ENCODE measurements around the gene ARID5B. TPM values are rescaled to one million over a fixed set of nuclear protein-coding genes. Genes with fewer than 3 reads are reported as not detected.

The ARID5B gene
- total and polyA plus RNA-seq, 2 of the 4 experiments (the other 2 are of a cell fraction) = 41.0 to 125 TPM

GRCh38 chr10:61993711-61994401 lies 92.4 kb downstream of the ARID5B start:
- Histone ChIP-seq H3K9ac (ENCODE audit: low read depth, low read length) (no peak overlapping the region), H3K18ac (ENCODE audit: low read depth, low read length) (0 out of 2 replicates have a peak overlapping the region, but pooled peaks have one; percentile 71), H3K9me1 (ENCODE audit: insufficient read depth, low read length) (peaks cover 18% of the 10 kb centered on the region), H3K27ac (ENCODE audit: insufficient read depth, low read length) (peak overlapping the region; percentile 61; the same call in 1 of the 2 replicates), H2BK15ac (ENCODE audit: low read depth, low read length) (no peak overlapping the region), H4K5ac (ENCODE audit: low read depth, low read length) (no peak overlapping the region), H3K9me3 (ENCODE audit: control insufficient read depth, insufficient read depth, low read length) (no peaks in the 10 kb centered on the region), H4K91ac (ENCODE audit: insufficient read depth, low read depth, low read length) (no peak overlapping the region), H3K27me3 (ENCODE audit: control insufficient read depth, insufficient read depth, low read length) (no peaks in the 10 kb centered on the region), H3K36me3 (ENCODE audit: control insufficient read depth, insufficient read depth, low read length) (peaks cover 10% of the 10 kb centered on the region), H2AK9ac (replicated peaks; ENCODE audit: low read depth, low read length, poor library complexity) (no peak overlapping the region), H2AFZ (replicated peaks; ENCODE audit: low read length, poor library complexity) (no peak overlapping the region), H3K56ac (ENCODE audit: extremely low read depth, insufficient read depth, low read length) (no peak overlapping the region), H3K4me3 (ENCODE audit: insufficient read depth, low read depth, low read length) (no peak overlapping the region), H3K23ac (ENCODE audit: low read depth, low read length) (no peak overlapping the region), H4K8ac (ENCODE audit: low read depth in 2 of 2, low read length in 2 of 2) (no peak overlapping the region), H3K4ac (ENCODE audit: low read depth, low read length) (no peak overlapping the region), H3K4me1 (ENCODE audit: control insufficient read depth, insufficient read depth, low read length) (peaks cover 11% of the 10 kb centered on the region), H2BK5ac (ENCODE audit: low read depth, low read length, poor library complexity, severe bottlenecking) (peak overlapping the region; percentile 95), H3K79me1 (ENCODE audit: low read depth in 1 of 2, low read length in 2 of 2) (peaks cover 37 to 72% of the 10 kb centered on the region in 2 experiments), H4K20me1 (ENCODE audit: insufficient read depth, low read length) (peaks cover 22% of the 10 kb centered on the region; the same call in 1 of the 2 replicates), H3K4me2 (ENCODE audit: low read depth, low read length) (peak overlapping the region; percentile 63), H2BK20ac (ENCODE audit: low read depth, low read length) (peak overlapping the region; percentile 36; the same call in 1 of the 2 replicates), H3K14ac (replicated peaks; ENCODE audit: low read depth, low read length) (no peak overlapping the region), H2AK5ac (ENCODE audit: low read depth, low read length) (no peak overlapping the region), H2BK120ac (ENCODE audit: low read depth, low read length) (no peak overlapping the region)
- no TSS peak for BruUV-seq (replicated peaks)
- ChIA-PET CTCF (interaction anchor here (1.5 kb wide), 1 partner anchor 32 kb away, joined by 3 read pairs; no protein-coding TSS in a partner anchor), POLR2A (ENCODE audit: unreplicated experiment) (no interaction called here)
- WGBS, 2 experiments (ENCODE audit: extremely low coverage in 2 of 2, insufficient read length in 1 of 2) = no CpG with 5 or more reads among the region's 6 CpGs
- DNase-seq (no peak), ATAC-seq (ENCODE audit: low read depth) (no peak)
- dilution Hi-C loops (cut with HindIII; ENCODE audit: low sequenced_read_pairs, unreplicated experiment) (no loop called here), in situ Hi-C loops (cut with MboI; ENCODE audit: low sequenced_read_pairs) (no loop called here), intact Hi-C loops (cut with micrococcal nuclease) (loop anchor here (2.0 kb wide), 1 partner anchor 55 kb away; no protein-coding TSS in a partner anchor)
- TF ChIP-seq CHD1 (IDR thresholded peaks at IDR 0.05; ENCODE audit: low read depth, low read length) = no peak
- no peak for TF ChIP-seq CEBPB (IDR thresholded peaks at IDR 0.05; ENCODE audit: low read depth, low read length)
- no peak for TF ChIP-seq RAD21 (IDR thresholded peaks at IDR 0.05; ENCODE audit: low read length)
- TF ChIP-seq, protein P1, sequence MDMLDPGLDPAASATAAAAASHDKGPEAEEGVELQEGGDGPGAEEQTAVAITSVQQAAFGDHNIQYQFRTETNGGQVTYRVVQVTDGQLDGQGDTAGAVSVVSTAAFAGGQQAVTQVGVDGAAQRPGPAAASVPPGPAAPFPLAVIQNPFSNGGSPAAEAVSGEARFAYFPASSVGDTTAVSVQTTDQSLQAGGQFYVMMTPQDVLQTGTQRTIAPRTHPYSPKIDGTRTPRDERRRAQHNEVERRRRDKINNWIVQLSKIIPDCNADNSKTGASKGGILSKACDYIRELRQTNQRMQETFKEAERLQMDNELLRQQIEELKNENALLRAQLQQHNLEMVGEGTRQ (IDR thresholded peaks at IDR 0.05; ENCODE audit: low read depth, low read length) = no peak
- TF ChIP-seq CTCF (conservative IDR thresholded peaks at IDR 0.05; ENCODE audit: low read depth, low read length) = no peak
- no peak for TF ChIP-seq RCOR1 (IDR thresholded peaks at IDR 0.05; ENCODE audit: insufficient replicate concordance, low read length)
- no peak for TF ChIP-seq FOS (IDR thresholded peaks at IDR 0.05; ENCODE audit: low read depth, low read length)
- TF ChIP-seq MAZ (IDR thresholded peaks at IDR 0.05; ENCODE audit: borderline replicate concordance, low read depth, low read length) = no peak
- no peak for TF ChIP-seq NFE2L2 (IDR thresholded peaks at IDR 0.05; ENCODE audit: low read depth, low read length)
- TF ChIP-seq RFX5 (IDR thresholded peaks at IDR 0.05; ENCODE audit: low read depth, low read length) = no peak
- TF ChIP-seq SMC3 (IDR thresholded peaks at IDR 0.05; ENCODE audit: low read depth, low read length) = no peak
- TF ChIP-seq MAFK (IDR thresholded peaks at IDR 0.05; ENCODE audit: low read depth, low read length) = no peak
- TF ChIP-seq POLR2A (IDR thresholded peaks at IDR 0.05; ENCODE audit: low read depth, low read length) = no peak
- no peak for TF ChIP-seq BHLHE40 (IDR thresholded peaks at IDR 0.05; ENCODE audit: low read depth, low read length)
- TF ChIP-seq, protein P2, sequence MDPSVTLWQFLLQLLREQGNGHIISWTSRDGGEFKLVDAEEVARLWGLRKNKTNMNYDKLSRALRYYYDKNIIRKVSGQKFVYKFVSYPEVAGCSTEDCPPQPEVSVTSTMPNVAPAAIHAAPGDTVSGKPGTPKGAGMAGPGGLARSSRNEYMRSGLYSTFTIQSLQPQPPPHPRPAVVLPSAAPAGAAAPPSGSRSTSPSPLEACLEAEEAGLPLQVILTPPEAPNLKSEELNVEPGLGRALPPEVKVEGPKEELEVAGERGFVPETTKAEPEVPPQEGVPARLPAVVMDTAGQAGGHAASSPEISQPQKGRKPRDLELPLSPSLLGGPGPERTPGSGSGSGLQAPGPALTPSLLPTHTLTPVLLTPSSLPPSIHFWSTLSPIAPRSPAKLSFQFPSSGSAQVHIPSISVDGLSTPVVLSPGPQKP (IDR thresholded peaks at IDR 0.05; ENCODE audit: borderline replicate concordance, low read depth, low read length) = no peak
